Measurements from ENCODE around the gene RSPH9.

DNA sequence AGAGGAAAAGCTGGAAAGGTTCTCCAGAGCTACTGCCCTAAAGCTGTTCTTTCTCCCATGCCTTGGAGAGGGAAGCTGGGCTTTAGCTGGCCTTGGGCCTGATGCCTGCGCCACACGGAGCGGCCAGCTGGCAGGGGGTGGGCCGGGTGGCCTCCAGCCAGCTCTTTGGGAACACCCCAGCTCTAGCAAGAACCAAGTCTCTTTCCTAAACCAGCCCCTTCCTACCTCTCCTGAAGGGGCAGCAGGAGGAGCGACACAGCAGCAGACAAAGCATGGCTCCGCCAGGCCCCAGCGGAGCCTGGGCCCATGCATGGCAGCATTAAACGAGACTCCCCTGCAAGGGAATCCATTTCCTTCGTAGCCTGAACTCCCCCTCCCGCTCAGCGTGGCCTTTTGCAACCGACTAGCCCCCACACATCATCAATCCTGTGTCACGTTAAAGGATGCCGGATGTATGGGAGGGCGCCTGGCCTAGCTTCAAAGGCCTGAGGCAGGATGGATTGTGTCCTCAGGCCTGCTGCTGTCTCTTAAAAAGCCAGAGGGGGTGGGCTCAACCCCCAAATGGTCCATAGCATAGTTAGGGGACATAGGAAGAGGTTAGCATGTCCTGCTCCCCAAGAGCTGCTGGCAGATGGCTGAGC is 28.7 kb downstream of the RSPH9 start:
- TF ChIP-seq EZH2phosphoT487 (IDR thresholded peaks at IDR 0.05; ENCODE audit: borderline replicate concordance, low read length) (no peak), EZH2 (IDR thresholded peaks at IDR 0.05; ENCODE audit: low read length, unreplicated experiment) (no peak)
- TF ChIP-seq, protein P1, sequence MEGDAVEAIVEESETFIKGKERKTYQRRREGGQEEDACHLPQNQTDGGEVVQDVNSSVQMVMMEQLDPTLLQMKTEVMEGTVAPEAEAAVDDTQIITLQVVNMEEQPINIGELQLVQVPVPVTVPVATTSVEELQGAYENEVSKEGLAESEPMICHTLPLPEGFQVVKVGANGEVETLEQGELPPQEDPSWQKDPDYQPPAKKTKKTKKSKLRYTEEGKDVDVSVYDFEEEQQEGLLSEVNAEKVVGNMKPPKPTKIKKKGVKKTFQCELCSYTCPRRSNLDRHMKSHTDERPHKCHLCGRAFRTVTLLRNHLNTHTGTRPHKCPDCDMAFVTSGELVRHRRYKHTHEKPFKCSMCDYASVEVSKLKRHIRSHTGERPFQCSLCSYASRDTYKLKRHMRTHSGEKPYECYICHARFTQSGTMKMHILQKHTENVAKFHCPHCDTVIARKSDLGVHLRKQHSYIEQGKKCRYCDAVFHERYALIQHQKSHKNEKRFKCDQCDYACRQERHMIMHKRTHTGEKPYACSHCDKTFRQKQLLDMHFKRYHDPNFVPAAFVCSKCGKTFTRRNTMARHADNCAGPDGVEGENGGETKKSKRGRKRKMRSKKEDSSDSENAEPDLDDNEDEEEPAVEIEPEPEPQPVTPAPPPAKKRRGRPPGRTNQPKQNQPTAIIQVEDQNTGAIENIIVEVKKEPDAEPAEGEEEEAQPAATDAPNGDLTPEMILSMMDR (conservative IDR thresholded peaks at IDR 0.05; ENCODE audit: low read depth, low read length), result no peak

All from PC-3 (cell line).